Activated CD8-positive, alpha-beta memory T cell treated with anti-CD3 and anti-CD28 coated beads, Interleukin-2, amount 50 U/mL, for 4 hours (primary cell): ENCODE data around the gene SFMBT2.

Experiments used
- DNase-seq: peaks from one replicate; pipeline ENCODE4 v3.0.0-alpha.2; 2020

Gene SFMBT2

DNA sequence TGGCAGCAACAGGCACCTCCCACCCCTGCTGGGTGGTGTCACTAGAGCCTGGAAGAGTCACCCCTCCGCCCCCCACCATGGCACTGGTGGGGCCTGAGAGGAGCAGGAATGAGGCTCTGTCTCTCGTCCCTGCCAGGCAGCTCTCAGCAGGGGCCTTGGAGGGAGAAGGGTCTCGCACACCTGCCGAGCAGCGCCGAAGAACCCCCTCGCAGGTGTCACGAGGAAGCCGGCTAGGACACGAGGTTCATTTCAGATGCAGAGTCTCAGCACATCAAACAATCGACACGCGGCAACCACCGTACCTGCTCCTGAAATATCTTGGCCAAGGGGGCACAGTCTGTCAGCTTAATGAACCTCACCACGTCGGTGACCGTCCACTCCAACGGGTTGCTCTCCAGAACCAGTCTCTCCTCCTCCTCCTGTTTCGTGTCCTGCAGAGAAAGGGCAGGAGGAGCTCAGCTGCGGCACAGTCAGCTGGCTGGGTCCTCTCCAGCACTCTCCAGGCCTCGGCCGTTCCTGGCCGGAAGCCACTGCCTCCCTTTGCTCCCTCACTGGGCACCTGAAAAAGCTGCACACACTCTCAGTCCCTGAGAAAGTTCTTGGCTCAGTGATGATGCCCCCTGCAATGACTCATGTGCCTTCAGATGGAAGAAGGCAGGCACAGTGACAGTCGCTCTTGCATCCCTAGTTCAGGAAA lies 240.1 kb downstream of the SFMBT2 start:
- no peak for DNase-seq

- no peak for DNase-seq
Measured at GRCh38 chr10:7168414-7168813, 242.4 kb downstream of the SFMBT2 start.

- DNase-seq = no peak
Measured at GRCh38 chr10:7165500-7166177, 245.2 kb downstream of the SFMBT2 start.

- no peak for DNase-seq
Measured at GRCh38 chr10:7164955-7165354, 245.9 kb downstream of the SFMBT2 start.

DNA sequence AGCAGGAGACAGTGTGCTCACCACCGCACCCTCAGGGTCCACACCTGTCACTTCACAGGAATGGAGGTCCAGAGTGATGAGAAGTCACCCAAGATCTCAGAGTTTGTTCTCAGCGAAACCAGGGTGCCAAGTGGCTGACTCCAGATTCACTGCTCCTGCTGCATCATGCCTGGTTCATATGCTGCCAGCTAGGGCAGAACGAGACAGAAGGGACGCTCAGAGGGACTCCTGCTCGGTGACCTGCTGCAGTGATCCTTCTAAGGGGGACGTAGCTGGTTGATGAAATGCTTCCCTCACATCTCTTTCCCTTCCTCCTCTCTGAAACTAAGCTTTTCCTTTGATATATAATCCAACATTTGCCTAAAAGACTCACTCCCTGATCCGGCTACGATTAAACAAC lies 248.5 kb downstream of the SFMBT2 start:
- no peak for DNase-seq

GRCh38 chr10:7161484-7162250 lies 249.2 kb downstream of the SFMBT2 start:
- DNase-seq = no peak

GRCh38 chr10:7159928-7160327 lies 250.9 kb downstream of the SFMBT2 start:
- no peak for DNase-seq

- DNase-seq = no peak
Measured at GRCh38 chr10:7159517-7159916, 251.3 kb downstream of the SFMBT2 start.

GRCh38 chr10:7157091-7157490 lies 253.7 kb downstream of the SFMBT2 start:
- no peak for DNase-seq

- no peak for DNase-seq
Measured at GRCh38 chr10:7153750-7154149, 257.1 kb downstream of the SFMBT2 start.

DNA sequence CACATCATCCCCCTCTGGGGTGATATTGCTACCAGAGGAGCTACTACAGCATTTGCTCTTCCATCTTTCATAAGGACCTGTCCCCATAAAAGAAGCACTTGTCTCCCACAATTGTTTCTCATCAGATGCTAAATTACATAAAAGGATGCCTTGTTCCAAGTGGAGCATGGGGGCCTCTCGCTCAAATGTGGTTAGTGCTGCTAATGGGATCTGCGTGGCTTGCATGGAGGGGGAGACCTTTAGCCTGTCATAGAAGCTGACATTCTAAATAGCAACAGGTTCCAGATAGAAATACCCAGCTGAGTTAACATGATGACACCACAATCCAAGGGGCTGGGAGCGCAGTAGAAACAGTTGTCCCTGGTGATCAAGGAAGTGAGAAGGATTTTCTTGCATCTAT lies 257.9 kb downstream of the SFMBT2 start:
- no peak for DNase-seq

DNA sequence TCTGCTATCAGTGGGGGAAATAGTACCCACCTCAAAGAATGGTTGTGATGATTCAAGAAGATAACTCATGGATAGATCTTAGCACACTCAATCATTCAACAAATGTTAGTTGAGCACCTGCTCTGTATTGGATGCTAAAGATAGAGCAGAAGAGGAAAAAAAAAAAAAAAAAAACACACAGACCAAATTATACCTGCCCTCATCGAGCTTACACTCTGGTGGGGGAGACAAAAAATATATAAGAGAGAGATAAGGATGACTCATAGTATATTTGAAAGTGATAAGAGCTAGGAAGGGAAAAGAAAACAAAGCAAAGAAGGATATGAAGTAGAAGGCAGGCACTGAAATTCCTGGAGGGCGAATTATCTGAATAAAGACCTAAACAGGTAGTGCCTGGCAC lies 258.5 kb downstream of the SFMBT2 start:
- no peak for DNase-seq

DNA sequence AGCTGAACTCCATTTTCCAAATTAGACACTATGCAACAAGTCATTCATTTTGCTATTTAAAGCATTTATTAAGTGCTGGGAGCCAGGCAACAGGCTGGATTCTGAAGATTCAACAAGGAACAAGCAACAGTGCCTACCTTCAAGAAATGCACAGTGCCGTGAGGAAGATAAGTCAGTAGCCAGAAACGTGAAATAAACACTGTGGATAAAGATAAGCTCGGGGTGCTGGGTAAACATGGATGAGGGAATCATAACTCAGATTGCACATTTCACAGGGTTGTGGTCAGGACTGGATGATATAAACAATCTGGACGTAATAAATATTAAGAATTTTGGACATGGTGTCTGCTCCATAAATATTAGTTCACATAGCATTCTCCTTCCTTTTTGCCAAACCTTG lies 259.3 kb downstream of the SFMBT2 start:
- no peak for DNase-seq

DNA sequence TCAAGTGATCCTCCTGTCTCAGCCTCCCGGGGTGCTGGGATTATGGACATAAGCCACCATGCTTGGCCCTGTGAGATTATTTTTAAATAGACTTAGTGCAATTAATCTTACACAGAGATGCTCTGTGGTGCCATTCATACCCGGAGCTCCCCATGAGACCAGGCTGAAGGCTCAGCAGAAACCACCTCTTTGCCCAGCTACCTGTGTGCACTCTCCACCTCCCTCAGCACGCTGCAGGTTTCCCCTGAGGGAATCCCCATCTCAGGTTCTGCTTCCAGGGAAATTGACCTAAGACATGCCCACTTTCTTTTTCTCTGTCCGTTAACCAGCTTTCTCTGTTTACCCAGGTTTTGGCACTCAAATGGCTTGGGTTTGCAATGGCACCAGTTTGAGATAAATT lies 260.5 kb downstream of the SFMBT2 start:
- DNase-seq = no peak

DNA sequence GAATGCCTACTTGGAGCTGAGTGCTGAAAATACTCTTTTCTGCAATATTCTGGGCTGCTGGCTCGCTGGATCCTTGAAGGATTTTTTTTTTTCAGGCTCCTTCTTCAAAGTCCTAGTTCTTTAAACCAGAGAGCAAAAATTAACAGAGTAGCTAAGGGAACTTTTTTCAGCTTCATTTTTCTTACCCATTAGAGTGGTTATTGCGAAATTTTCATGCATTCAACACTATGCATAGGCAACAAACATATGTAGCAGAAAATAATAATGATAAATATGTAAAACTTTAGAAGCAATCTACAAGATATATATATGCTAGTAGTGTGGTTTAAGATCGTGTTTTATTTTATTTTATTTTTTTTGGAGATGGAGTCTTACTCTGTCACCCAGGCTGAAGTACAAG lies 264.6 kb downstream of the SFMBT2 start:
- DNase-seq = no peak

DNA sequence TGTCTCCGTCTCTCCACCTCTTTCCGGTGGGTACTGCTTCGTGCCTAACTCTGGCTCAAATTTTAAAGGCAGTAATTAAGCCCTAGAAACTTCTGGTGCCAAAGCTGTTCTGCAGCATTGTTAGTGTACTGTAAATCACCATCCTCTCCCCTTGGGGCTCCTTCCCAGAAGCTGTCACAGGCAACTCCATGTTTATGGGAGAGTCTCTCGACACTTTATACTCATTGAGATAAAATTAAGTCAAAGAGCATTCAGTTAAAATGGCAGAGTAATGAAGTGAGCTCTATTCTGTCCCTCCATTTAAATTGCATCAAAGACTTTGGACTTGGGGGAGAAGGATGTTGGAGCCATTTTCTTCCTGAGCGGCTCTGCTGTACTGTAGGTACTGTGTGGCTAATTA lies 274.8 kb downstream of the SFMBT2 start:
- no peak for DNase-seq

- DNase-seq = no peak
Measured at GRCh38 chr10:7135188-7135587, 275.6 kb downstream of the SFMBT2 start.

DNA sequence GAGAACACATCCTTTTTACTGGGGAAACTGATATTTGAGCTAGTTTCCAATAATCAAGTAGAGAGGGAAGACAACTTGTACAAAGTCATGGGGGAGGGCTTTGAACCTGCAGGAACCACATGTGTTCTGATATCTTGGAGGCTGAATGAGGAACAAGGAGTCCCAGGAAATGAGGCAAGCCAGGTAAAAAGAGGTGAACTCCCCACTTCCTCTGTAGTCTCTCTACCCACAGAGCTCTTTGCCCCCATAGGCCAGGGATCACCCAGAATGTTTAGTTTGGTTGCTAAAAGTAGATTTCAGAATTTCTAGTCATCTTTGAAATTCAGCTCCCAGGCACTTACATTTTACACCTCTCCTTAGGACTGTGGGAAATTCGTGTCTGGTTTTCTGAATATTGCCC lies 276.4 kb downstream of the SFMBT2 start:
- DNase-seq = no peak

GRCh38 chr10:7133958-7134357 lies 276.9 kb downstream of the SFMBT2 start:
- DNase-seq = no peak

DNA sequence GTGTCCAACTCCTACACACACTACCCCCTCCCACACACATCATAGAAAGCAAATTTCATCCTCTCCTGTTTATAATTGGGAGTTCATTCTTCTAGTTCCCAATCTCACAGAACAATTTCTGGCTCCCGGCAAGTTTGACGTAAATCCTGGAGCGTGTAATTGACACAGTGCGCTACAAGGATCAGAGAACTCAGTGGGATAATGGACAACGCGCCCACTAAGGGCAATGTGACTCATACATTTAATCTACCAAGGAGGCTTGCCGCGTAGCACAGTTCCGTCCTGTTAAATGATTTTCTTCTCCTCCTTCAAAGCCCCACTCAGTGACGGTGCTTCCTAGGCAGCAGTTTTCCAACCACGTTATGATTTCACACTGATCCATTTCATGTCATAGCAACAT lies 277.6 kb downstream of the SFMBT2 start:
- DNase-seq = no peak

- no peak for DNase-seq
Measured at GRCh38 chr10:7130191-7130911, 280.5 kb downstream of the SFMBT2 start.

GRCh38 chr10:7123774-7124173 lies 287.1 kb downstream of the SFMBT2 start:
- DNase-seq = no peak

DNA sequence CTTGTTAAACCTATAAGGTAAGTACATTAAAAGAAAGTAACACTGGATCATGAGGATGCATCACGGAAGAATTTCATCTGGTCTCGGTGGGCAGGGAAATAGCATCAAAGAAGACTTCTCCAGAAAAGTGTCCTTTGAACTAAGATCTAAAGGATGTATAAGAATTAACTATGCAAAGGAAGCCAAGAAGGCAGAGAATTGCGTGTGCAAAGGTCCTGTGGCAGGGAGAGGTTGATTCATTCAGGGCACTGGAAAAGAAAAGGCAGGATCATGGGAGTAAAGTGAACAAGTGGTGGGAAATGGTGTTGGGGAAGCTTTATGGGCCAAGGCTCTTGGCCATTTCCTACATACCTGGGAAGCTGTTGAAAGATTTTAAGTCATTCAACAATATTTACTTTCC lies 288.3 kb downstream of the SFMBT2 start:
- DNase-seq = no peak
